GM10266 (cell line): ENCODE results near the gene RAD51B.
"Not testable (repeated sequence)": the region's sequence is repeated elsewhere in the genome, so short reads cannot be mapped to it uniquely, and the experiment has no call there.

Experiments
- DNase-seq: peaks from one replicate; pipeline ENCODE4 v3.0.0; 2012; ENCODE audit errors: extremely low spot score
- CTCF ChIP-seq: IDR thresholded peaks from 2 replicates; pipeline ENCODE4 v1.5.1; 2012; ENCODE audit warnings: mild to moderate bottlenecking, low read depth; ENCODE audit not compliant: control insufficient read depth, insufficient read depth; ENCODE audit errors: missing control alignments

RAD51B gene

GRCh38 chr14:67816326-67817002 is 3.1 kb upstream of the RAD51B start, which contains the start of gene ZFYVE26:
Gene ZFYVE26 (minus strand): TSS chr14:67816590. CDS start chr14:67815963, 627 bp downstream.
- no peak for TF ChIP-seq CTCF

GRCh38 chr14:67817750-67818438 is 1.7 kb upstream of the RAD51B start:
- DNase-seq: no peak
- TF ChIP-seq CTCF: no peak

More at GRCh38 chr14:67816326-67817002, 3.1 kb upstream of the RAD51B start, which contains the start of gene ZFYVE26:
- peak; percentile 87 for DNase-seq

- DNase-seq: not testable (repeated sequence)
Measured at GRCh38 chr14:67818476-67818875, 1.1 kb upstream of the RAD51B start.

GRCh38 chr14:67820428-67820971 is 921 bp downstream of the RAD51B start:
- DNase-seq: no peak
- TF ChIP-seq CTCF: no peak

GRCh38 chr14:67821121-67821520 is 1.5 kb downstream of the RAD51B start:
- no peak for TF ChIP-seq CTCF
- no peak for DNase-seq

- DNase-seq: no peak
- no peak for TF ChIP-seq CTCF
Measured at GRCh38 chr14:67831113-67831512, 11.5 kb downstream of the RAD51B start.

GRCh38 chr14:67833403-67833802 is 13.8 kb downstream of the RAD51B start:
- no peak for TF ChIP-seq CTCF
- no peak for DNase-seq

- no peak for TF ChIP-seq CTCF
- no peak for DNase-seq
Measured at GRCh38 chr14:67835596-67835995, 16.0 kb downstream of the RAD51B start.
